Measurements from ENCODE around the gene TRAP1. TPM values are rescaled to one million over a fixed set of nuclear protein-coding genes. Genes with fewer than 3 reads are reported as not detected.

The TRAP1 gene
- total RNA-seq, 3 donors from 2014 or later, result 44.8 to 69.5 (median 51.4) TPM

- no peaks in the 10 kb centered on the region for H3K4me1 ChIP-seq
- no peak overlapping the region for H3K4me3 ChIP-seq
- intact Hi-C loops (cut with DNase I; ENCODE audit: low total_unique reads), result no loop called here
- DNase-seq (ENCODE audit: low spot score in 2 of 2), result no peak
- TF ChIP-seq POLR2AphosphoS5 (IDR thresholded peaks at IDR 0.05) (no peak), POLR2A (IDR thresholded peaks at IDR 0.05) (no peak)
- TF ChIP-seq, protein P1, sequence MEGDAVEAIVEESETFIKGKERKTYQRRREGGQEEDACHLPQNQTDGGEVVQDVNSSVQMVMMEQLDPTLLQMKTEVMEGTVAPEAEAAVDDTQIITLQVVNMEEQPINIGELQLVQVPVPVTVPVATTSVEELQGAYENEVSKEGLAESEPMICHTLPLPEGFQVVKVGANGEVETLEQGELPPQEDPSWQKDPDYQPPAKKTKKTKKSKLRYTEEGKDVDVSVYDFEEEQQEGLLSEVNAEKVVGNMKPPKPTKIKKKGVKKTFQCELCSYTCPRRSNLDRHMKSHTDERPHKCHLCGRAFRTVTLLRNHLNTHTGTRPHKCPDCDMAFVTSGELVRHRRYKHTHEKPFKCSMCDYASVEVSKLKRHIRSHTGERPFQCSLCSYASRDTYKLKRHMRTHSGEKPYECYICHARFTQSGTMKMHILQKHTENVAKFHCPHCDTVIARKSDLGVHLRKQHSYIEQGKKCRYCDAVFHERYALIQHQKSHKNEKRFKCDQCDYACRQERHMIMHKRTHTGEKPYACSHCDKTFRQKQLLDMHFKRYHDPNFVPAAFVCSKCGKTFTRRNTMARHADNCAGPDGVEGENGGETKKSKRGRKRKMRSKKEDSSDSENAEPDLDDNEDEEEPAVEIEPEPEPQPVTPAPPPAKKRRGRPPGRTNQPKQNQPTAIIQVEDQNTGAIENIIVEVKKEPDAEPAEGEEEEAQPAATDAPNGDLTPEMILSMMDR (IDR thresholded peaks at IDR 0.05), result no peak
- no peaks in the 10 kb centered on the region for H3K9me3 ChIP-seq
- H3K27ac ChIP-seq, result no peak overlapping the region
- H3K27me3 ChIP-seq, result no peaks in the 10 kb centered on the region
- H3K36me3 ChIP-seq, result no peaks in the 10 kb centered on the region
Observed at GRCh38 chr16:3696425-3697218, 20.7 kb downstream of the TRAP1 start.

GRCh38 chr16:3695610-3696369, 21.5 kb downstream of the TRAP1 start:
- Histone ChIP-seq H3K27ac (no peak overlapping the region), H3K27me3 (no peaks in the 10 kb centered on the region), H3K4me3 (no peak overlapping the region), H3K4me1 (no peaks in the 10 kb centered on the region), H3K9me3 (no peaks in the 10 kb centered on the region), H3K36me3 (no peaks in the 10 kb centered on the region)
- TF ChIP-seq POLR2A (IDR thresholded peaks at IDR 0.05) (no peak), POLR2AphosphoS5 (IDR thresholded peaks at IDR 0.05) (no peak)
- TF ChIP-seq, protein P1 (IDR thresholded peaks at IDR 0.05), result no peak
- intact Hi-C loops (cut with DNase I; ENCODE audit: low total_unique reads), result no loop called here
- no peak for DNase-seq (ENCODE audit: low spot score in 2 of 2)

GRCh38 chr16:3694051-3694450, 23.3 kb downstream of the TRAP1 start:
- Histone ChIP-seq H3K27me3 (no peaks in the 10 kb centered on the region), H3K27ac (no peak overlapping the region), H3K36me3 (no peaks in the 10 kb centered on the region), H3K9me3 (no peaks in the 10 kb centered on the region), H3K4me3 (no peak overlapping the region), H3K4me1 (no peaks in the 10 kb centered on the region)
- DNase-seq (ENCODE audit: low spot score in 2 of 2), result no peak
- intact Hi-C loops (cut with DNase I; ENCODE audit: low total_unique reads), result no loop called here
- TF ChIP-seq, protein P1 (IDR thresholded peaks at IDR 0.05), result no peak
- TF ChIP-seq POLR2AphosphoS5 (IDR thresholded peaks at IDR 0.05) (no peak), POLR2A (IDR thresholded peaks at IDR 0.05) (no peak)

- intact Hi-C loops (cut with DNase I; ENCODE audit: low total_unique reads), result no loop called here
- no peak for TF ChIP-seq POLR2A (IDR thresholded peaks at IDR 0.05)
- TF ChIP-seq, protein P1 (IDR thresholded peaks at IDR 0.05), result no peak
- TF ChIP-seq POLR2AphosphoS5 (IDR thresholded peaks at IDR 0.05), result no peak
- Histone ChIP-seq H3K36me3 (no peaks in the 10 kb centered on the region), H3K9me3 (no peaks in the 10 kb centered on the region), H3K4me1 (no peaks in the 10 kb centered on the region), H3K27ac (peak overlapping the region in 1 of 2 donors; percentile 70), H3K4me3 (no peak overlapping the region), H3K27me3 (no peaks in the 10 kb centered on the region)
- DNase-seq (ENCODE audit: low spot score in 2 of 2), result no peak
Observed at GRCh38 chr16:3691761-3692160, 25.6 kb downstream of the TRAP1 start.
